Stimulated activated CD4-positive, alpha-beta T cell treated with anti-CD3 and anti-CD28 coated beads, Interleukin-12 subunit alpha, Interleukin-12 subunit beta, amount 100 ng/mL, for 4 hours (primary cell): ENCODE data around the gene IFRD2.
"Not testable (repeated sequence)": the region's sequence is repeated elsewhere in the genome, so short reads cannot be mapped to it uniquely, and the experiment has no call there.

Source experiments
- DNase-seq: peaks from one replicate; pipeline ENCODE4 v3.0.0-alpha.2; 2020

Gene IFRD2

DNA sequence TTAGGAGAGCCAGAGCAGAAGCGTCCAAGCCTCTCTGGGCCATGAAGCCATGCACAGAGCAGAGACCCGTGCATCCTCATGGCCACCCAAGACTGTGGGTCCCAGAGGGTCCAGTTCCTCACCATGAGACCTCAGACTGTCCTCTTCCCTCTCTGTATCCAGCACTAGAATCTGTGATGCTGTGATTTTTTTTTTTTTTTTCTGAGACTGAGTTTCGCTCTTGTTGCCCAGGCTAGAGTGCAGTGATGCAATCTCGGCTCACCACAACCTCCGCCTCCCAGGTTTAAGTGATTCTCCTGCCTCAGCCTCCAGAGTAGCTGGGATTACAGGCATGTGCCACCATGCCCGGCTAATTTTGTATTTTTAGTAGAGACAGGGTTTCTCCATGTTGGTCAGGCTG is 47.4 kb downstream of the IFRD2 start:
- DNase-seq: not testable (repeated sequence)

DNA sequence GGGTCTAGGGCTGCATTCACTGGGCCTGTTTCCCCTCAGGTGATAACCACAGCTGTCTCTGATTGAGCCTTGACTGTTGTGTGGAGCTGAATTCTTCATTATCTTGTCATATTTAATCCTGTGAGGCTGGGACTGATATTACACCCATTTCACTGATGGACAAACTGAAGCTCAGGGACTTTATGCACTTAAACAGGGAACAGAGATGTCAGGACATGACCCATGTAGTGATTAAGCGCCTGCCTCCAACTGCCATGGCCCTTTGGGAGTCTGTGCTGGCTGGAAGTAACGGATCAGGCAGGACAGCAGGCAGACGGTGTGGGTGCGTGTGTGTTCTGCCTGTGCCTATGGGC is 48.7 kb downstream of the IFRD2 start:
- no peak for DNase-seq

DNA sequence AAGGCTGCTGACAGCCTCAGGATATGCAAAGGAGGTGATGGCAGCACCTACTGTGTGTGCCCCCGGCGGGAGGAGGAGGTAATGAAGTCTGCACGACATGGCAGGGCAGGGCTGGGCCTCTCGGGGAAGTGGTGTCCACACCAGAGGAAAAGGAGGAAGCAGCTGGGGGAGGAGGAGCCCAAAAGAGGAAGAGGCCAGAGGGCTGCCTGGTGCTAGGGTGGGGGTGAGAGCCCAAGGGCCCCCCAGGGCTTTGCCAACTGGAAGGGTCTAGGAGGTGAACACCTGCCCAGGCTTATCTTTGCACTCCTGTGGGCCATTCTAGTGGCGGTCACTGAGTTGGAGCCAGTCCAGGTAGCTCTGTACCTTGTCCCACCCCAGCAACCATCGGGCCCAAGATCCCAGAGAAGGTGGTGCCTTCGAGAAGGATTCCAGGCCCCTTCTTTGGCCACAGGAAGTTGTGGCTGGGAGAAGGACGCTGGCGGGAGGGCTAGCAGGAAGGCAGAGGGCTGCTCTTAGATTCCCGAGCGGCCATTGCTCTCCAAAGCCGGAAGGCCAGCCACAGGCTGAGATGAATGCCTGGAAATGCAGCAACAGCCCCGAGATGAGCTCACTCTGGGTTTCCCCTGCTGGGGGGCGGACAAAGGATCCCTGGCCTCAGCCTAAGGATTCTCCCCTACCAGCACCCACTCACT is 49.2 kb downstream of the IFRD2 start:
- no peak for DNase-seq

DNA sequence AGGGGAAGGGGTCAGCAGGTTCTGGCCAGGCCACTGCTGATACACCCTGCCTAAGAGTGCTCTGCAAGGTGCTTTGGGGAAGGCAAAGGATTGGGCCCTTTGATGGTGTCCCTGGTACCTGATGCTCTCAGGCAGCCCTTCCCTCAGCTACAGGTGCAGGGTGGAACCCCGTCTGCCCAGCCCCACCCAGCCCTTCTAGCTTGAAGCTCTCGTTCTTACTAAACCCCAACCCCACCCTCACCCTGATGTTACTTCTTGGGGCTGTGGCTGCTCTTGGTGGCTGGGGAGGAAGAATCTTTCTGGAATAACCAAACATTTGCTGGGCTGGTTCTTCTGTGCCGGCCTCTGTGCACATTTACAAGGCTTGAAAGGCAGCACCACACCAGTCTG is 49.9 kb downstream of the IFRD2 start:
- DNase-seq: no peak

DNA sequence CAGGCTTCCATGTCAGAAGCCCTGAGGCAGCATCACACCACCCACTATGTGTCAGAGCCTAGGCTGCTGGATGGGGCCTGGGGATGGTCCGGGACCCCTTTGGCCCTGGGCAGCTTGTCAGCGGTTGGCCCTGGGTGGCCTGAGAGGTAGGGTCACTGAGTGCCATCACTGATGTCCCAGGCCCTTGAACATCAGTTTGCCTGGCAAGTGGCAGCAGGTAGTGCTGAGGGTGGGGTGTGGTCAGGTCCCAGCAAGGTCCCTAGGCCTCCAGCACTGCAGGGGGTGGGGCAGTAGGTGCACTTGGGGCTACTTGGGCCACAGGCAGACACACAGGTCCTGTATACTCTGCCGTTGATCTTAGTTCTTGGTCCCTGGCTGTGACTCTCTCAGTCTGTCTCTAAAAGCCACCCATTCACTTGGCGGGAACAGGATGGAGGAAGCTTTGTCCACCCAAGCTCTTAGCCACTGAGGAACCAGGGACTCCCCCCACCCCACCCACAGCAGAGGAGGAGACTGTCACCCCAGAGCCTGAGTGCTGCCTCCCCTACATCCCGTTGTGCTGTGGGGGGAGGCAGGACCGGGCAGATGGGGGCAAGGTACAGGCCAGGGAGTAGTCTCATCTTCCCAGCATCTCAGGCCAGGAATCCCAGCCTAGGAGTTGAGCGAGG is 50.4 kb downstream of the IFRD2 start:
- no peak for DNase-seq

DNA sequence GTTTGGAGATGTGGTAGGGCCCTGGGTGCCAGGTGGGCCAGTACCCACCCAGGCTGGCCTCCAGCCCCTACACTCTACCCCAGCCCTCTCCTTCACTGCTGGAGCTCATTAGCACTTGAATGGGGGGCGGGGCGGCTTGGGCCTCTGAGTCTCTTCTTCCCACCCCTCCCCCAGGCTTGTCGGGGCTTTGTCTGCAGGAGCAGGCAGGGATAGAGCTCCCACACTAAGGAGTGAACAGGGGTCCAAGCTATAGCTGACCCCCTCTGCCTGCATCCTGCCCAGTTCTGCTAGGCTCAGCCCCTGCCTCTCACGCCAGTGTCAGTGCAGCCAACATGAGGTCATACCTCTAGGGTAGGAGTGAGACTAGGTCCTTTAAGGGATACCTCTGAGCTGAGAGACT is 51.1 kb downstream of the IFRD2 start:
- no peak for DNase-seq

DNA sequence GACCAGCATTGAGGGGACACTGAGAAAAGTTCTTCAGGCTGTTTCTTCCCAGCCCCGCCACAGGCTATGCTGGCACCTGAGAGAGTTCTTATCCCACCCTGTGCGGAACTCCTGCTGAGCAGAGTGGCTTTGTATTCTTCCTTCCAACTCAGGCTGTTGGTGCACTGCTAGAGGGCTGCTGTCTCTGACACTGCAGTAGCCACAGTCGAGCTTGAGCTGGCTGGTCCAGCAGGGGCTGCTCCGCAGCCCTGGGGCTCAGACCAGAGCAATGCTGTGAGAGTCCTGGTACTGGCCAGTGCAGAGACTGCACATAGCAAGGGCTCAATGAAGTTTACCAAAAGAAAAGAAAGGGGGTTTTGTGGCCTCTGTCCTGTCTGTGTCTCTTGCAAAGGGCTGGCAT is 52.6 kb downstream of the IFRD2 start:
- no peak for DNase-seq

DNA sequence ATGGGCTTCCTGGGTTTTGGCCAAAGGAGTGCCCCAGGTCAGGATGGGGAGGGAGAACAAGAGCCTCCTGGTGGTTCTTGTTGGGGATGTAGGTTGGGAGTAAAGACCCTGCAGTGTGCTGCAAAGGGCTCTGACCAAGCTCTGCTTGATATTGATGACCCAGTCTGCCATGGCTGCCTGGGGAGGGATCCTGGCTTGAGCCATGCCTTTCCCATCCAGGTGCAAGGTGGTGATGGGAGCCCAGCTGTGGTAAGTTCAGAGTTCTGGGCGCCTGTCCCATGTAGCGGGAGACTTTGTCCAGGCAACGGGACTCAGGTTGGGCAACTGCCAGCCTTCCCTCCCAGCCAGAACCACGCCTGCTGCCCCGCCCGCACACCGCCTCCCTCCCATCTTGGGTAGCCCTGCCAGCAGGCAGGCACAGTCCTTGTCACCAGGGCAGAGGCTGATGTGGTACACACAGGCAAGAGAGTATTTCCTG is 53.6 kb downstream of the IFRD2 start:
- DNase-seq: no peak

DNA sequence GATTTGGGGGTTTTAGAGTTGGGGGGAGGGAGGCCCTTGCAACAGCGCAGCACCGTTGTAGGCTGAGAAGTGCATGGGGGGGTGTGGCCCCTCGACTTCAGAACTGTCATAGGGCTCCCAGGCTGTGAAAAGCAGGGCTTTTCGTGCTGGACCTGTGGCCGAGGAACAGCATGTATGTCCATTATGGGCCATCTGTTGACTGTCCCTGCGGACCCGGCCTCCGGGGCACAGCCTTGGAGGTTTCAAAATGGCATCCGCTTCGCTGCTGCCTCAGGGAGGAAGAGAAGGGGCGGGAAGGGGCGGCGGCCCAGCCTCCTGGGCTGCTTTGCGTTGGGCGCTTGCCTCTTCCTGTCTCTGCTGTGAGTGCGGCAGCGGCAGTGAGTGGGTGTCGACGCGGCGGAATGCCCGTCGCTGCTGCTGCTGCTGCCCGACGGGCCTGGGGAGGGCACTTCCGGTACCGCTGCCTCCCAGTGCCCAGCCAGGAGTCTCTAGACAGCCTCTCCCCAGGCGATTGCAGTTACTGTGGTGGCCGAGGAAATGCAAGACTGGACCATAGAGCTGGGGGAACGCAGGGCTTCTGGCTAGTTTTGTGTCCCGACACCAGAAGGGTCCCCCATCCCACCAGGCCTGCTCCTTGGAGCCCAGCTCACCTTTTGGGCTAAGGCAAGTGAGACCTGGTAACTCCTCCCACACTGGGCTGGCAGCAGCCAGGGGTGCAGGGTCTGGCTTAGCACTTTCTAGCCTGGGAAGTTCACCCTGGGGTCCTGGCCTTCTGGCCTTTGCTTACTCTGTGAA is 54.3 kb downstream of the IFRD2 start:
- DNase-seq: peak; percentile 82
